Large intestine (tissue), 3 donors: ENCODE results near the gene SLCO3A1. TPM values are rescaled to one million over a fixed set of nuclear protein-coding genes. Genes with fewer than 3 reads are reported as not detected.

ENCODE experiments used
- DNase-seq, 2 donors: peaks; one replicate each; pipeline versions ENCODE4 v3.0.0 to v3.0.0-alpha.2; 2013
- H3K27ac ChIP-seq: one replicate; pipeline ENCODE4 v1.5.1; 2013; ENCODE audit warnings: low read length
- H3K27me3 ChIP-seq: 2 replicates; pipeline ENCODE4 v1.6.1; 2013; ENCODE audit warnings: low read length; ENCODE audit not compliant: control insufficient read depth, insufficient read depth
- H3K36me3 ChIP-seq: 2 replicates; pipeline ENCODE4 v1.6.1; 2013; ENCODE audit warnings: low read length; ENCODE audit not compliant: control insufficient read depth, insufficient read depth
- H3K4me1 ChIP-seq: one replicate; pipeline ENCODE4 v1.6.1; 2013; ENCODE audit warnings: low read length; ENCODE audit not compliant: control insufficient read depth, insufficient read depth
- H3K4me3 ChIP-seq: one replicate; pipeline ENCODE4 v1.5.1; 2013; ENCODE audit warnings: low read length
- H3K9me3 ChIP-seq: one replicate; pipeline ENCODE4 v1.6.1; 2013; ENCODE audit warnings: mild to moderate bottlenecking, low read depth, low read length, moderate library complexity; ENCODE audit not compliant: control insufficient read depth
- whole genome bisulfite sequencing: methylation state at CpG from one replicate; pipeline ENCODE4 v1.1.5; 2013; ENCODE audit warnings: low lambda C conversion rate; ENCODE audit not compliant: insufficient coverage; 5-methylcytosine and 5-hydroxymethylcytosine counted together
- polyA plus RNA-seq: library from polyadenylated mRNA; unstranded; fragments of 120-200 nt; gene quantifications from one replicate; pipeline ENCODE4 v1.2.1, GENCODE V29; 2013

SLCO3A1 gene
- polyA plus RNA-seq, 1 donor: 5.1 TPM

- no peak for DNase-seq
- no peaks in the 10 kb centered on the region for H3K4me1 ChIP-seq
- H3K36me3 ChIP-seq: no peaks in the 10 kb centered on the region
- H3K27me3 ChIP-seq: no peaks in the 10 kb centered on the region
- H3K4me3 ChIP-seq: no peak overlapping the region
- no CpG with 5 or more reads among the region's 2 CpGs for WGBS
- no peak overlapping the region for H3K27ac ChIP-seq
- H3K9me3 ChIP-seq: no peaks in the 10 kb centered on the region
Observed at GRCh38 chr15:91930092-91930491, 76.6 kb downstream of the SLCO3A1 start.

- Histone ChIP-seq H3K9me3 (no peaks in the 10 kb centered on the region), H3K4me1 (peaks cover 11% of the 10 kb centered on the region), H3K36me3 (no peaks in the 10 kb centered on the region), H3K27ac (no peak overlapping the region), H3K27me3 (no peaks in the 10 kb centered on the region), H3K4me3 (no peak overlapping the region)
- WGBS: 80% methylated on average over 1 of the region's 7 CpGs
- no peak for DNase-seq
Observed at GRCh38 chr15:91936182-91936775, 82.8 kb downstream of the SLCO3A1 start.

- peaks cover 16% of the 10 kb centered on the region for H3K4me1 ChIP-seq
- no peaks in the 10 kb centered on the region for H3K9me3 ChIP-seq
- no peak for DNase-seq
- no peak overlapping the region for H3K27ac ChIP-seq
- no peaks in the 10 kb centered on the region for H3K36me3 ChIP-seq
- no peak overlapping the region for H3K4me3 ChIP-seq
- no CpG with 5 or more reads among the region's 4 CpGs for WGBS
- H3K27me3 ChIP-seq: no peaks in the 10 kb centered on the region
Observed at GRCh38 chr15:91936927-91937326, 83.4 kb downstream of the SLCO3A1 start.

GRCh38 chr15:91938136-91938535 is 84.6 kb downstream of the SLCO3A1 start:
- peaks cover 27% of the 10 kb centered on the region for H3K4me1 ChIP-seq
- no CpG with 5 or more reads among the region's 3 CpGs for WGBS

GRCh38 chr15:91939403-91939831 is 85.9 kb downstream of the SLCO3A1 start:
- no peak for DNase-seq
- no peaks in the 10 kb centered on the region for H3K27me3 ChIP-seq
- no CpG with 5 or more reads among the region's 8 CpGs for WGBS
- no peak overlapping the region for H3K4me3 ChIP-seq
- H3K4me1 ChIP-seq: peaks cover 37% of the 10 kb centered on the region
- H3K27ac ChIP-seq: no peak overlapping the region
- H3K9me3 ChIP-seq: no peaks in the 10 kb centered on the region
- H3K36me3 ChIP-seq: no peaks in the 10 kb centered on the region

More at GRCh38 chr15:91938136-91938535, 84.6 kb downstream of the SLCO3A1 start:
- Histone ChIP-seq H3K9me3 (no peaks in the 10 kb centered on the region), H3K36me3 (no peaks in the 10 kb centered on the region), H3K4me3 (no peak overlapping the region), H3K27me3 (no peaks in the 10 kb centered on the region), H3K27ac (no peak overlapping the region)
- DNase-seq: no peak

GRCh38 chr15:91940496-91941381 is 87.2 kb downstream of the SLCO3A1 start:
- no CpG with 5 or more reads among the region's 8 CpGs for WGBS
- Histone ChIP-seq H3K27ac (peak overlapping the region; percentile 52), H3K4me1 (peaks cover 37% of the 10 kb centered on the region)

GRCh38 chr15:91941871-91942658 is 88.6 kb downstream of the SLCO3A1 start:
- H3K4me3 ChIP-seq: no peak overlapping the region
- H3K27ac ChIP-seq: peak overlapping the region; percentile 91
- H3K4me1 ChIP-seq: peaks cover 40% of the 10 kb centered on the region
- WGBS: 100% methylated on average over 1 of the region's 9 CpGs
- no peaks in the 10 kb centered on the region for H3K36me3 ChIP-seq
- DNase-seq: peak in 1 of 2 donors; percentile 27
- H3K9me3 ChIP-seq: no peaks in the 10 kb centered on the region
- no peaks in the 10 kb centered on the region for H3K27me3 ChIP-seq

More at GRCh38 chr15:91940496-91941381, 87.2 kb downstream of the SLCO3A1 start:
- Histone ChIP-seq H3K27me3 (no peaks in the 10 kb centered on the region), H3K9me3 (no peaks in the 10 kb centered on the region), H3K36me3 (no peaks in the 10 kb centered on the region), H3K4me3 (no peak overlapping the region)
- DNase-seq: peak in 1 of 2 donors; percentile 71

- H3K4me3 ChIP-seq: no peak overlapping the region
- DNase-seq: peak; percentile 96 to 98
- H3K4me1 ChIP-seq: peaks cover 47% of the 10 kb centered on the region
Observed at GRCh38 chr15:91942720-91943394, 89.3 kb downstream of the SLCO3A1 start.

GRCh38 chr15:91944331-91944730 is 90.8 kb downstream of the SLCO3A1 start:
- DNase-seq: no peak
- Histone ChIP-seq H3K4me3 (no peak overlapping the region), H3K4me1 (peaks cover 56% of the 10 kb centered on the region), H3K27me3 (no peaks in the 10 kb centered on the region), H3K9me3 (no peaks in the 10 kb centered on the region), H3K36me3 (no peaks in the 10 kb centered on the region), H3K27ac (no peak overlapping the region)
- WGBS: no CpG with 5 or more reads among the region's 6 CpGs

More at GRCh38 chr15:91942720-91943394, 89.3 kb downstream of the SLCO3A1 start:
- no CpG with 5 or more reads among the region's 9 CpGs for WGBS
- Histone ChIP-seq H3K9me3 (no peaks in the 10 kb centered on the region), H3K36me3 (no peaks in the 10 kb centered on the region), H3K27me3 (no peaks in the 10 kb centered on the region), H3K27ac (peak overlapping the region; percentile 91)

GRCh38 chr15:91945385-91945784 is 91.9 kb downstream of the SLCO3A1 start:
- 94% methylated on average over 4 of the region's 6 CpGs for WGBS
- Histone ChIP-seq H3K27ac (no peak overlapping the region), H3K27me3 (no peaks in the 10 kb centered on the region), H3K4me3 (no peak overlapping the region), H3K36me3 (no peaks in the 10 kb centered on the region), H3K9me3 (no peaks in the 10 kb centered on the region), H3K4me1 (peaks cover 52% of the 10 kb centered on the region)
- DNase-seq: no peak
